ENCODE measurements around the gene NDUFB5. TPM values are rescaled to one million over a fixed set of nuclear protein-coding genes. Genes with fewer than 3 reads are reported as not detected.
A peak's percentile ranks its signal among the peaks of the same experiment; 100 is the strongest.
"Not testable (repeated sequence)": the region's sequence is repeated elsewhere in the genome, so short reads cannot be mapped to it uniquely, and the experiment has no call there.

Gene NDUFB5
- total RNA-seq, 1 experiment from 2014 or later = 117 TPM

- no peak for DNase-seq (ENCODE audit: low read depth)
These were observed 26.3 kb downstream of the NDUFB5 start for GRCh38 chr3:179630753-179631451.

- no peak for DNase-seq (ENCODE audit: low read depth)
These were observed 35.9 kb downstream of the NDUFB5 start for GRCh38 chr3:179640469-179640868.

GRCh38 chr3:179642871-179643270 is 38.3 kb downstream of the NDUFB5 start:
- no peak for DNase-seq (ENCODE audit: low read depth)

- DNase-seq (ENCODE audit: low read depth) = not testable (repeated sequence)
These were observed 39.2 kb downstream of the NDUFB5 start for GRCh38 chr3:179643837-179644236.

GRCh38 chr3:179646177-179646576 is 41.6 kb downstream of the NDUFB5 start:
- DNase-seq (ENCODE audit: low read depth) = peak; percentile 10

GRCh38 chr3:179651687-179652446 is 47.3 kb downstream of the NDUFB5 start:
- peak; percentile 9 for DNase-seq (ENCODE audit: low read depth)

- peak; percentile 89 for DNase-seq (ENCODE audit: low read depth)
These were observed 48.0 kb downstream of the NDUFB5 start, which contains the start of gene USP13 for GRCh38 chr3:179652447-179653095. Gene USP13 (plus strand): TSS chr3:179653040. CDS start chr3:179653226, 186 bp downstream.

- peak; percentile 77 for DNase-seq (ENCODE audit: low read depth)
These were observed 48.7 kb downstream of the NDUFB5 start for GRCh38 chr3:179653096-179653797.

- DNase-seq (ENCODE audit: low read depth) = no peak
These were observed 50.6 kb downstream of the NDUFB5 start for GRCh38 chr3:179655236-179655635.

GRCh38 chr3:179658606-179659005 is 54.0 kb downstream of the NDUFB5 start:
- DNase-seq (ENCODE audit: low read depth) = no peak

GRCh38 chr3:179660872-179661271 is 56.3 kb downstream of the NDUFB5 start:
- no peak for DNase-seq (ENCODE audit: low read depth)

- no peak for DNase-seq (ENCODE audit: low read depth)
These were observed 57.2 kb downstream of the NDUFB5 start for GRCh38 chr3:179661777-179662176.

- no peak for DNase-seq (ENCODE audit: low read depth)
These were observed 58.5 kb downstream of the NDUFB5 start for GRCh38 chr3:179663093-179663492.

- no peak for DNase-seq (ENCODE audit: low read depth)
These were observed 61.4 kb downstream of the NDUFB5 start for GRCh38 chr3:179666030-179666429.

- peak; percentile 55 for DNase-seq (ENCODE audit: low read depth)
These were observed 61.9 kb downstream of the NDUFB5 start for GRCh38 chr3:179666436-179667035.

- DNase-seq (ENCODE audit: low read depth) = no peak
These were observed 63.8 kb downstream of the NDUFB5 start for GRCh38 chr3:179668429-179668828.

- no peak for DNase-seq (ENCODE audit: low read depth)
These were observed 65.7 kb downstream of the NDUFB5 start for GRCh38 chr3:179670311-179670710.

- DNase-seq (ENCODE audit: low read depth) = no peak
These were observed 66.7 kb downstream of the NDUFB5 start for GRCh38 chr3:179671309-179671708.

GRCh38 chr3:179671747-179672242 is 67.2 kb downstream of the NDUFB5 start:
- peak; percentile 9 for DNase-seq (ENCODE audit: low read depth)

- no peak for DNase-seq (ENCODE audit: low read depth)
These were observed 68.3 kb downstream of the NDUFB5 start for GRCh38 chr3:179672918-179673317.

- DNase-seq (ENCODE audit: low read depth) = no peak
These were observed 68.9 kb downstream of the NDUFB5 start for GRCh38 chr3:179673523-179673922.
